Testis (tissue), 3 donors: Measurements from ENCODE around the gene FYTTD1. TPM values are rescaled to one million over a fixed set of nuclear protein-coding genes. Genes with fewer than 3 reads are reported as not detected.

ENCODE experiments used
- DNase-seq: peaks from one replicate; pipeline ENCODE4 v3.0.0-alpha.2; 2019
- H3K27ac ChIP-seq, 2 donors: fragments of 200-600 bp; sonication (generic); one replicate each; pipeline ENCODE4 v1.5.1; 2019
- H3K27me3 ChIP-seq: fragments of 200-600 bp; sonication (generic); one replicate; pipeline ENCODE4 v1.5.1; 2019
- H3K36me3 ChIP-seq: fragments of 200-600 bp; sonication (generic); one replicate; pipeline ENCODE4 v1.5.1; 2017; ENCODE audit warnings: low read depth; ENCODE audit errors: missing control alignments
- H3K4me1 ChIP-seq: fragments of 200-600 bp; sonication (generic); one replicate; pipeline ENCODE4 v1.5.1; 2019
- H3K4me3 ChIP-seq, 2 donors: fragments of 200-600 bp; sonication (generic); one replicate each; pipeline ENCODE4 v1.5.1; 2017 to 2019
- H3K9me3 ChIP-seq: fragments of 200-600 bp; sonication (generic); one replicate; pipeline ENCODE4 v1.5.1; 2017
- CTCF ChIP-seq, 3 experiments: fragments of 450-650 bp in 2 of 3; fragments of 200-600 bp in 1 of 3; sonication (generic) in 1 of 3; IDR thresholded peaks; one replicate each; pipeline ENCODE4 v1.5.1; 2016 to 2019; ENCODE audit warnings: antibody characterized with exemption in 3 of 3, mild to moderate bottlenecking in 2 of 3, moderate library complexity in 1 of 3
- POLR2A ChIP-seq: fragments of 450-650 bp; IDR thresholded peaks from one replicate; pipeline ENCODE4 v1.6.1; 2017; ENCODE audit warnings: antibody characterized with exemption, mild to moderate bottlenecking, moderate library complexity
- WGBS, 2 donors: methylation state at CpG; one replicate each; pipeline ENCODE4 v1.1.5; 2018; 5-methylcytosine and 5-hydroxymethylcytosine counted together
- intact Hi-C: fragments of 100-400 bp; cut with DNase I; formaldehyde crosslinking; loops from one replicate; pipeline ENCODE4 v1.15.1; 2023; ENCODE audit warnings: low total_unique reads
- polyA plus RNA-seq: library from polyadenylated mRNA; stranded (reverse); fragments of 350-450 nt; fragmentation: Illumina TruSeq; extraction: RNeasy Lipid Tissue Mini Kit (QIAGEN cat#74804); gene quantifications from one replicate; pipeline ENCODE4 v1.2.3, GENCODE V29; 2014; ENCODE audit warnings: low read depth, low replicate concordance; ENCODE audit not compliant: insufficient read depth
- total RNA-seq, 2 donors: library from RNA; depleted of rRNA; stranded (reverse); fragments of >200 nt; gene quantifications; one replicate each; pipeline ENCODE4 v1.2.3, GENCODE V29; 2016

The FYTTD1 gene
- total and polyA plus RNA-seq, 3 donors from 2014 or later = 79.5 to 83.6 (median 80.5) TPM

GRCh38 chr3:197835509-197835908, 85.8 kb downstream of the FYTTD1 start:
- Histone ChIP-seq H3K4me3 (no peak overlapping the region), H3K27me3 (no peaks in the 10 kb centered on the region), H3K36me3 (no peaks in the 10 kb centered on the region), H3K4me1 (no peaks in the 10 kb centered on the region), H3K9me3 (no peaks in the 10 kb centered on the region), H3K27ac (no peak overlapping the region)
- TF ChIP-seq POLR2A (no peak), CTCF (IDR thresholded peaks at IDR 0.05) (no peak)
- intact Hi-C loops = no loop called here
- 94 to 97% methylated on average over 5 of the region's 5 CpGs for WGBS, 2 donors
- DNase-seq = no peak

- Histone ChIP-seq H3K27ac (no peak overlapping the region), H3K36me3 (no peaks in the 10 kb centered on the region), H3K4me1 (no peaks in the 10 kb centered on the region), H3K27me3 (no peaks in the 10 kb centered on the region), H3K4me3 (no peak overlapping the region), H3K9me3 (no peaks in the 10 kb centered on the region)
- DNase-seq = no peak
- no peak for TF ChIP-seq CTCF (IDR thresholded peaks at IDR 0.05)
- TF ChIP-seq POLR2A = no peak
- intact Hi-C loops = no loop called here
Observed at GRCh38 chr3:197836244-197836643, 86.6 kb downstream of the FYTTD1 start.

Other genes starting within 250 kb of the FYTTD1 start
- 10 to 100 TPM; 12.8 to 22.4 TPM for gene BDH1, start 193.9 kb upstream of the FYTTD1 start, total RNA-seq
- 14.4 TPM for gene BDH1, start 193.9 kb upstream of the FYTTD1 start, polyA plus RNA-seq
- gene RUBCN, start 13.0 kb upstream of the FYTTD1 start, total RNA-seq = 100 to 1,000 TPM; 150 to 159 TPM
- 44.0 TPM for gene RUBCN, start 13.0 kb upstream of the FYTTD1 start, polyA plus RNA-seq
- gene LRCH3, start 41.4 kb downstream of the FYTTD1 start, total RNA-seq = 100 to 1,000 TPM in 1 of 2 donors, 10 to 100 TPM in 1; 80.2 to 173 TPM
- 43.4 TPM for gene LRCH3, start 41.4 kb downstream of the FYTTD1 start, polyA plus RNA-seq
- 100 to 1,000 TPM; 264 to 446 TPM for gene RPL35A, start 200.3 kb downstream of the FYTTD1 start, total RNA-seq
- gene RPL35A, start 200.3 kb downstream of the FYTTD1 start, polyA plus RNA-seq = 869 TPM
- gene LMLN, start 210.3 kb downstream of the FYTTD1 start, total RNA-seq = 10 to 100 TPM; 24.1 to 49.8 TPM
- gene LMLN, start 210.3 kb downstream of the FYTTD1 start, polyA plus RNA-seq = 23.0 TPM